ENCODE data around the gene DGKG. TPM values are rescaled to one million over a fixed set of nuclear protein-coding genes. Genes with fewer than 3 reads are reported as not detected.

DGKG gene
- total and polyA plus RNA-seq, 9 of the 15 experiments (the other 6 are each of a cell fraction or from before 2014, with no cell fraction given): 0.01 to 0.36 (median 0.15) TPM

GRCh38 chr3:186138272-186138981 is 223.6 kb downstream of the DGKG start:
- Histone ChIP-seq H3K9me3 (replicated peaks; ENCODE audit: control insufficient read depth, insufficient read depth, low read depth, low read length) (no peaks in the 10 kb centered on the region), H3K9me1 (ENCODE audit: control insufficient read depth, insufficient read depth, low read length) (no peaks in the 10 kb centered on the region), H4K20me1 (replicated peaks; ENCODE audit: control insufficient read depth, insufficient read depth, low read length) (no peaks in the 10 kb centered on the region), H3K4me3 (no peak overlapping the region), H2AFZ (ENCODE audit: low read depth, low read length) (no peak overlapping the region), H3K27ac (ENCODE audit: extremely low read depth, low read depth, low read length) (no peak overlapping the region), H3K9ac (ENCODE audit: insufficient read depth in 1 of 2, low read depth in 2 of 2, low read length in 2 of 2) (no peak overlapping the region), H3K27me3 (ENCODE audit: control insufficient read depth in 2 of 2, insufficient read depth in 2 of 2, low read length in 2 of 2) (peaks cover 28 to 50% of the 10 kb centered on the region in 2 experiments; a peak in 4 of 5 replicates), H3K36me3 (ENCODE audit: control insufficient read depth, insufficient read depth, low read length) (no peaks in the 10 kb centered on the region), H3K4me1 (replicated peaks in 1 of 2; ENCODE audit: control insufficient read depth in 2 of 2, insufficient read depth in 2 of 2, low read length in 2 of 2) (no peaks in the 10 kb centered on the region), H3K4me2 (ENCODE audit: insufficient read depth, low read length) (no peak overlapping the region), H3K79me2 (ENCODE audit: control insufficient read depth, insufficient read depth, low read length) (no peaks in the 10 kb centered on the region)
- intact Hi-C loops (cut with micrococcal nuclease) (no loop called here), in situ Hi-C loops (cut with MboI) (no loop called here)
- ChIA-PET POLR2A (no interaction called here), CTCF (ENCODE audit: low intra/inter-chr PET ratio) (no interaction called here)
- no peak for TF ChIP-seq ARID2 (IDR thresholded peaks at IDR 0.05)
- TF ChIP-seq MCM5 (IDR thresholded peaks at IDR 0.05; ENCODE audit: low read depth): no peak
- WGBS (ENCODE audit: insufficient coverage, low coverage, missing lambda C conversion rate): 1% methylated on average over 12 of the region's 12 CpGs
- FAIRE-seq: no peak
- no TSS peak for BruUV-seq (replicated peaks)
- DNase-seq (ENCODE audit: extremely low read depth in 1 of 4, low spot score in 3 of 4): no peak
- no peak for ATAC-seq

- ChIA-PET POLR2A (no interaction called here), CTCF (ENCODE audit: low intra/inter-chr PET ratio) (no interaction called here)
- in situ Hi-C loops (cut with MboI) (no loop called here), intact Hi-C loops (cut with micrococcal nuclease) (no loop called here)
- Histone ChIP-seq H3K4me1 (replicated peaks in 1 of 2; ENCODE audit: control insufficient read depth in 2 of 2, insufficient read depth in 2 of 2, low read length in 2 of 2) (no peaks in the 10 kb centered on the region), H3K36me3 (ENCODE audit: control insufficient read depth, insufficient read depth, low read length) (no peaks in the 10 kb centered on the region), H3K9ac (ENCODE audit: insufficient read depth in 1 of 2, low read depth in 2 of 2, low read length in 2 of 2) (no peak overlapping the region), H3K27me3 (ENCODE audit: control insufficient read depth in 2 of 2, insufficient read depth in 2 of 2, low read length in 2 of 2) (peaks cover 35 to 54% of the 10 kb centered on the region in 2 experiments), H3K9me1 (ENCODE audit: control insufficient read depth, insufficient read depth, low read length) (no peaks in the 10 kb centered on the region), H3K27ac (ENCODE audit: extremely low read depth, low read depth, low read length) (no peak overlapping the region), H3K9me3 (replicated peaks; ENCODE audit: control insufficient read depth, insufficient read depth, low read depth, low read length) (no peaks in the 10 kb centered on the region), H3K4me3 (no peak overlapping the region), H2AFZ (ENCODE audit: low read depth, low read length) (no peak overlapping the region), H3K79me2 (ENCODE audit: control insufficient read depth, insufficient read depth, low read length) (no peaks in the 10 kb centered on the region), H3K4me2 (ENCODE audit: insufficient read depth, low read length) (no peak overlapping the region), H4K20me1 (replicated peaks; ENCODE audit: control insufficient read depth, insufficient read depth, low read length) (no peaks in the 10 kb centered on the region)
- FAIRE-seq (no peak), ATAC-seq (no peak), DNase-seq (ENCODE audit: extremely low read depth in 1 of 4, low spot score in 3 of 4) (no peak)
- no TSS peak for BruUV-seq (replicated peaks)
- WGBS (ENCODE audit: insufficient coverage, low coverage, missing lambda C conversion rate): 9% methylated on average over 14 of the region's 15 CpGs
- no peak for TF ChIP-seq SMARCB1 (IDR thresholded peaks at IDR 0.05; ENCODE audit: insufficient read length, low read depth)
- TF ChIP-seq ARID1B (IDR thresholded peaks at IDR 0.05): no peak
- no peak for TF ChIP-seq ZNF589 (CRISPR knock-in tag; IDR thresholded peaks at IDR 0.05; ENCODE audit: low read depth)
- TF ChIP-seq MIER1 (IDR thresholded peaks at IDR 0.05; ENCODE audit: low read depth): no peak
- no peak for TF ChIP-seq NCOA6 (IDR thresholded peaks at IDR 0.05)
- no peak for TF ChIP-seq ZSCAN29 (IDR thresholded peaks at IDR 0.05)
- no peak for TF ChIP-seq EWSR1 (IDR thresholded peaks at IDR 0.05; ENCODE audit: borderline replicate concordance, low read depth, partially characterized antibody)
- TF ChIP-seq ZBTB1 (CRISPR knock-in tag; IDR thresholded peaks at IDR 0.05; ENCODE audit: borderline replicate concordance, low read depth): no peak
- no peak for TF ChIP-seq ATF7 (IDR thresholded peaks at IDR 0.05)
- TF ChIP-seq ZNF449 (CRISPR knock-in tag; IDR thresholded peaks at IDR 0.05): no peak
- TF ChIP-seq NFXL1 (CRISPR knock-in tag; IDR thresholded peaks at IDR 0.05): no peak
- no peak for TF ChIP-seq FOXM1 (IDR thresholded peaks at IDR 0.05; ENCODE audit: low read depth)
- no peak for TF ChIP-seq FOXM1 (CRISPR knock-in tag; IDR thresholded peaks at IDR 0.05; ENCODE audit: low read depth)
- TF ChIP-seq SMAD2 (IDR thresholded peaks at IDR 0.05; ENCODE audit: low read depth, low read length): no peak
These were observed 224.9 kb downstream of the DGKG start for GRCh38 chr3:186137051-186137685.
